SH-SY5Y (cell line): ENCODE results near the gene SRGAP3.

ENCODE experiments used
- GATA2 ChIP-seq: IDR thresholded peaks from 2 replicates; pipeline ENCODE4 v1.6.1; 2011; ENCODE audit warnings: mild to moderate bottlenecking, low read depth, low read length
- GATA3 ChIP-seq: IDR thresholded peaks from 2 replicates; pipeline ENCODE4 v1.6.1; 2011; ENCODE audit warnings: low read depth, mild to moderate bottlenecking, low read length, moderate library complexity

- TF ChIP-seq GATA3 (no peak), GATA2 (no peak)
Observed at GRCh38 chr3:9064251-9064650, 185.2 kb downstream of the SRGAP3 start.
